ENCODE data around the gene TECPR2. TPM values are rescaled to one million over a fixed set of nuclear protein-coding genes. Genes with fewer than 3 reads are reported as not detected.

The TECPR2 gene
- total and polyA plus RNA-seq, 2 of the 13 experiments (the other 11 are each of a cell fraction or from before 2014, with no cell fraction given): 3.5 to 5.7 TPM

GRCh38 chr14:102461490-102462338 is 99.0 kb downstream of the TECPR2 start (continued):
- TF ChIP-seq KIAA2018 (CRISPR knock-in tag; IDR thresholded peaks at IDR 0.05; ENCODE audit: borderline replicate concordance) (no peak), ZNF274 (CRISPR knock-in tag; IDR thresholded peaks at IDR 0.05) (no peak), ZNF605 (CRISPR knock-in tag; IDR thresholded peaks at IDR 0.05) (no peak), NR2F1 (CRISPR knock-in tag; IDR thresholded peaks at IDR 0.05) (no peak), PRMT3 (CRISPR knock-in tag; IDR thresholded peaks at IDR 0.05; ENCODE audit: borderline replicate concordance, low read depth) (no peak), PREB (CRISPR knock-in tag; IDR thresholded peaks at IDR 0.05) (no peak), ZSCAN21 (CRISPR knock-in tag; IDR thresholded peaks at IDR 0.05; ENCODE audit: borderline replicate concordance) (no peak)
